ENCODE data around the gene UXT.

Gene UXT

DNA sequence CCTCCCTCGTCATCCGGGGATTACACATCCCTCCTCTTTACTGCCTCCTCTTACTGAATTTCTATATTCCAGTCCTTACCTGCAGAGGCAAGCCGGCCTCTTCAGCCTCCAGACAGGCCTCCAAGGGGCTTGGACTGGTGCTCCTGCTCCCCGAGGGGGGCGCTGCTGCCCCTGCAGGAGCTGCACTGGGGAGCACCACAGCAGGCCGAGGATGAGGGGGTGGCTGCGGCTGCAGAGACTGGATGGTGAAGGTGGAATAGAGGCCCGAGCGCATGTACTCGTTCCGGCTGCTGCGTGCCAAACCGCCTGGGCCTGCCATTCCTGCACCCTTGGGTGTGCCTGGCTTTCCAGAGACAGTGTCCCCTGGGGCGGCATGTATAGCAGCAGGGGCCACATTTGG is 20.2 kb downstream of the UXT start:
- in situ Hi-C loops (cut with MboI; ENCODE audit: low sequenced_read_pairs), result no loop called here

GRCh38 chrX:47637546-47638195 is 21.3 kb downstream of the UXT start:
- DNase-seq (ENCODE audit: low spot score in 2 of 2), result no peak
- Histone ChIP-seq H3K9me3 (no peaks in the 10 kb centered on the region), H3K4me1 (no peaks in the 10 kb centered on the region), H3K36me3 (replicated peaks) (peaks cover 69% of the 10 kb centered on the region), H3K27me3 (ENCODE audit: low read depth) (no peaks in the 10 kb centered on the region), H3K4me3 (no peak overlapping the region)
- in situ Hi-C loops (cut with MboI; ENCODE audit: low sequenced_read_pairs), result no loop called here

More for the DNA sequence above, 20.2 kb downstream of the UXT start:
- no peak overlapping the region for H3K4me3 ChIP-seq
- no peak for DNase-seq (ENCODE audit: low spot score in 2 of 2)
- no peaks in the 10 kb centered on the region for H3K4me1 ChIP-seq
- no peaks in the 10 kb centered on the region for H3K27me3 ChIP-seq (ENCODE audit: low read depth)
- no peaks in the 10 kb centered on the region for H3K9me3 ChIP-seq
- H3K36me3 ChIP-seq (replicated peaks), result peaks cover 72% of the 10 kb centered on the region

- H3K4me3 ChIP-seq, result no peak overlapping the region
- no peaks in the 10 kb centered on the region for H3K9me3 ChIP-seq
- H3K4me1 ChIP-seq, result no peaks in the 10 kb centered on the region
- DNase-seq (ENCODE audit: low spot score in 2 of 2), result no peak
- in situ Hi-C loops (cut with MboI; ENCODE audit: low sequenced_read_pairs), result no loop called here
- peaks cover 48% of the 10 kb centered on the region for H3K36me3 ChIP-seq (replicated peaks)
- H3K27me3 ChIP-seq (ENCODE audit: low read depth), result no peaks in the 10 kb centered on the region
Observed at GRCh38 chrX:47634871-47635575, 24.0 kb downstream of the UXT start.

GRCh38 chrX:47633689-47634590 is 25.0 kb downstream of the UXT start:
- in situ Hi-C loops (cut with MboI; ENCODE audit: low sequenced_read_pairs), result no loop called here
- Histone ChIP-seq H3K4me3 (no peak overlapping the region), H3K4me1 (no peaks in the 10 kb centered on the region), H3K9me3 (no peaks in the 10 kb centered on the region), H3K36me3 (replicated peaks) (peaks cover 38% of the 10 kb centered on the region), H3K27me3 (ENCODE audit: low read depth) (no peaks in the 10 kb centered on the region)
- no peak for DNase-seq (ENCODE audit: low spot score in 2 of 2)

- Histone ChIP-seq H3K4me3 (no peak overlapping the region), H3K27me3 (ENCODE audit: low read depth) (no peaks in the 10 kb centered on the region), H3K9me3 (no peaks in the 10 kb centered on the region), H3K4me1 (no peaks in the 10 kb centered on the region), H3K36me3 (replicated peaks) (peaks cover 26% of the 10 kb centered on the region)
- no peak for DNase-seq (ENCODE audit: low spot score in 2 of 2)
- in situ Hi-C loops (cut with MboI; ENCODE audit: low sequenced_read_pairs), result no loop called here
Observed at GRCh38 chrX:47632666-47633065, 26.3 kb downstream of the UXT start.

- no peaks in the 10 kb centered on the region for H3K4me1 ChIP-seq
- in situ Hi-C loops (cut with MboI; ENCODE audit: low sequenced_read_pairs), result no loop called here
- H3K4me3 ChIP-seq, result no peak overlapping the region
- no peaks in the 10 kb centered on the region for H3K27me3 ChIP-seq (ENCODE audit: low read depth)
- DNase-seq (ENCODE audit: low spot score in 2 of 2), result no peak
- H3K9me3 ChIP-seq, result no peaks in the 10 kb centered on the region
- H3K36me3 ChIP-seq (replicated peaks), result peaks cover 20% of the 10 kb centered on the region
Observed at GRCh38 chrX:47631676-47632075, 27.3 kb downstream of the UXT start.

GRCh38 chrX:47629419-47630200 is 29.4 kb downstream of the UXT start, which contains the start of gene CFP:
CFP (minus strand) TSS chrX:47629930; CDS start chrX:47629844, 86 bp downstream.
- Histone ChIP-seq H3K4me3 (no peak within 1 kb of the TSS), H3K4me1 (no peaks in the 10 kb centered on the region), H3K9me3 (no peaks in the 10 kb centered on the region), H3K36me3 (replicated peaks) (peaks cover 6% of the 10 kb centered on the region), H3K27me3 (ENCODE audit: low read depth) (no peaks in the 10 kb centered on the region)
- in situ Hi-C loops (cut with MboI; ENCODE audit: low sequenced_read_pairs), result no loop called here
- DNase-seq (ENCODE audit: low spot score in 2 of 2), result no peak

- in situ Hi-C loops (cut with MboI; ENCODE audit: low sequenced_read_pairs), result no loop called here
- Histone ChIP-seq H3K4me1 (no peaks in the 10 kb centered on the region), H3K27me3 (ENCODE audit: low read depth) (no peaks in the 10 kb centered on the region), H3K9me3 (no peaks in the 10 kb centered on the region), H3K36me3 (replicated peaks) (peaks cover under 1% of the 10 kb centered on the region), H3K4me3 (no peak overlapping the region)
- DNase-seq (ENCODE audit: low spot score in 2 of 2), result no peak
Observed at GRCh38 chrX:47628982-47629381, 30.0 kb downstream of the UXT start.

DNA sequence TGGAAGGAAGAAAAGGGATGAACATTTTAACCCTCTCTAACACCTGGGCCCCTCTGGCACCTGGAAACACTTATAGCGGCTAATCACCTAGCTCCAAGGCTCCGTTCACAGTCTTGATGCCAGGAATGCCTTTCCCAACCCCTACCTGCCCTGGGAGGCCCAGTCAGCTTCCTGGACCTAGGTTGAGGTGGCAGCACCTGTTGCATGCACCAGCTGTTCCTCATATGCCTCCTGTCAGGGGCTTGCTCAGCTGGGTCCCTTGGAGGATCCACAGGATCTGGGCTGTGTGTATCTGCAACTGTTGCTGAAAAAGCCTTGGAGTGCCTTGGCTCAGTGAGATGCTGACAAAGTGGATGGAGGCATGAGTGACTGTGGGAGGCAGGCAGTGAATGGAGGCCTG is 33.6 kb downstream of the UXT start:
- no peaks in the 10 kb centered on the region for H3K36me3 ChIP-seq (replicated peaks)
- no peak for DNase-seq (ENCODE audit: low spot score in 2 of 2)
- H3K27me3 ChIP-seq (ENCODE audit: low read depth), result no peaks in the 10 kb centered on the region
- no peaks in the 10 kb centered on the region for H3K4me1 ChIP-seq
- no peaks in the 10 kb centered on the region for H3K9me3 ChIP-seq
- H3K4me3 ChIP-seq, result no peak overlapping the region
- in situ Hi-C loops (cut with MboI; ENCODE audit: low sequenced_read_pairs), result no loop called here

DNA sequence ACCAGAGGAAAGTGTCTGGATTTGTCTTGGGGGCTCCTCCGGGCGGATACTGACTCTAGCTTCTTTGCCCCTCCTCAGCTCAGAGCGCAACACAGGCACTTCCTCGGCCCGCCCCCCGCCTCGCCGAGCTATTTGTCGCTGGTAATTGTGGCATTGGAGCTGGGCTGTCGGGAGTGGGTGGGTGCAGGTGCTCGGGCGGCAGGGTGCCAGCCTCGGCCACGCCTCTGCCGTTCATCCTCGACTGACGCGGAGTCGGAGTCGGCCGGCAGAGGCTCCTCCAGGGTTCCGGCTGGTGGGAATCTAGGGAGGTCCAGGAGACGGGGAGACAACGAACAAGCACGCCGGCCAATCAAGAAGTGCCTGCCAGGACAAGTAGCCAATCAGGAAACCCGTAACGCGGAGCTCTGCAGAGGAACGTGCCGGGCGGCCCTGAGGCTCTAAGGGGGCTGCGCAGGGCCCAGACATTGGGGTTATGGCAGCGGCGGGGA is 35.4 kb downstream of the UXT start:
- H3K36me3 ChIP-seq (replicated peaks), result no peaks in the 10 kb centered on the region
- DNase-seq (ENCODE audit: low spot score in 2 of 2), result no peak
- no peak overlapping the region for H3K4me3 ChIP-seq
- H3K9me3 ChIP-seq, result no peaks in the 10 kb centered on the region
- in situ Hi-C loops (cut with MboI; ENCODE audit: low sequenced_read_pairs), result no loop called here
- H3K27me3 ChIP-seq (ENCODE audit: low read depth), result no peaks in the 10 kb centered on the region
- no peaks in the 10 kb centered on the region for H3K4me1 ChIP-seq

DNA sequence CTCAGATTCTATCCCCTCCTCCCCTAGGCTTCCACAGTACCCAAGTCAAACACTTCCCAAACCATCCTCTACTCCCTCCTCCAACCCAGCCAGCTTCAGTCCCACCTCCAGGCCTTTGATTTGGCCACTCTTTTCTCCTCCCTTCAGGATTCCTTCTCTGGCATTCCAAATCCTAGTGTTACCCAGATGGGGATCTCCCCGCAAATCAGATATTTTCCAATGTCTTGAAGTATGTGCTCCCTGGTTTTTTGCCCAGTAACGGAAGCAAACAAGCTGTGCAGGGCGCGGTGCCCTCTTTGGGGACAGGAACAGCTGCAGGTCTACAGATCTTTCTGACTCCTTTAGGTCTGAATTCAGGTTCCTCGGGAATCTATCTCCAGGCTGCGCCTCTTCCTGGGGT is 37.1 kb downstream of the UXT start:
- H3K27me3 ChIP-seq (ENCODE audit: low read depth), result peaks cover 7% of the 10 kb centered on the region; the same call in 1 of the 2 replicates
- in situ Hi-C loops (cut with MboI; ENCODE audit: low sequenced_read_pairs), result no loop called here

GRCh38 chrX:47620303-47620685 is 38.7 kb downstream of the UXT start:
- Histone ChIP-seq H3K9me3 (no peaks in the 10 kb centered on the region), H3K27me3 (ENCODE audit: low read depth) (peaks cover 7% of the 10 kb centered on the region; the same call in 1 of the 2 replicates), H3K36me3 (replicated peaks) (no peaks in the 10 kb centered on the region), H3K4me3 (no peak overlapping the region), H3K4me1 (no peaks in the 10 kb centered on the region)
- in situ Hi-C loops (cut with MboI; ENCODE audit: low sequenced_read_pairs), result no loop called here
- DNase-seq (ENCODE audit: low spot score in 2 of 2), result no peak

More for the DNA sequence above, 37.1 kb downstream of the UXT start:
- Histone ChIP-seq H3K9me3 (no peaks in the 10 kb centered on the region), H3K4me1 (no peaks in the 10 kb centered on the region), H3K4me3 (no peak overlapping the region), H3K36me3 (replicated peaks) (no peaks in the 10 kb centered on the region)
- no peak for DNase-seq (ENCODE audit: low spot score in 2 of 2)

All from HAP-1 (cell line).